RWPE2 (cell line): ENCODE data around the gene NDUFAF4.

Experiments
- ATAC-seq: fragments of 200-7000 bp; cut with Tn5 transposase; 3 replicates; pipeline ENCODE4 v1.9.1; 2021; ENCODE audit warnings: low read depth
- DNase-seq: peaks from one replicate; pipeline ENCODE4 v3.0.0-alpha.2; 2020; ENCODE audit warnings: low spot score
- H3K27ac ChIP-seq: fragments of 450-650 bp; 2 replicates; pipeline ENCODE4 v1.5.1; 2017; ENCODE audit warnings: mild to moderate bottlenecking; ENCODE audit not compliant: poor library complexity, severe bottlenecking
- H3K27me3 ChIP-seq: fragments of 250-450 bp; sonication (Bioruptor Pico); 2 replicates; pipeline ENCODE4 v1.5.1; 2021; ENCODE audit warnings: mild to moderate bottlenecking, moderate library complexity; ENCODE audit not compliant: insufficient read depth, poor library complexity, severe bottlenecking
- H3K36me3 ChIP-seq: fragments of 250-450 bp; sonication (Bioruptor Pico); 2 replicates; pipeline ENCODE4 v1.5.1; 2020; ENCODE audit warnings: low read depth, mild to moderate bottlenecking, moderate library complexity
- H3K4me1 ChIP-seq: fragments of 250-450 bp; sonication (Bioruptor Pico); 2 replicates; pipeline ENCODE4 v1.5.1; 2021; ENCODE audit warnings: mild to moderate bottlenecking, moderate library complexity; ENCODE audit not compliant: insufficient read depth, poor library complexity, severe bottlenecking
- H3K4me3 ChIP-seq: fragments of 250-450 bp; sonication (Bioruptor Pico); 2 replicates; pipeline ENCODE4 v1.5.1; 2021; ENCODE audit warnings: mild to moderate bottlenecking, moderate library complexity; ENCODE audit not compliant: severe bottlenecking
- H3K9me3 ChIP-seq: fragments of 250-450 bp; sonication (Bioruptor Pico); 2 replicates; pipeline ENCODE4 v1.5.1; 2021; ENCODE audit warnings: mild to moderate bottlenecking, moderate library complexity; ENCODE audit not compliant: severe bottlenecking
- TF ChIP-seq, protein P1 (sequence below): fragments of 450-650 bp; IDR thresholded peaks from one replicate; pipeline ENCODE4 v1.5.1; 2017; ENCODE audit warnings: mild to moderate bottlenecking, moderate library complexity; ENCODE audit not compliant: poor library complexity, severe bottlenecking

Gene NDUFAF4

DNA sequence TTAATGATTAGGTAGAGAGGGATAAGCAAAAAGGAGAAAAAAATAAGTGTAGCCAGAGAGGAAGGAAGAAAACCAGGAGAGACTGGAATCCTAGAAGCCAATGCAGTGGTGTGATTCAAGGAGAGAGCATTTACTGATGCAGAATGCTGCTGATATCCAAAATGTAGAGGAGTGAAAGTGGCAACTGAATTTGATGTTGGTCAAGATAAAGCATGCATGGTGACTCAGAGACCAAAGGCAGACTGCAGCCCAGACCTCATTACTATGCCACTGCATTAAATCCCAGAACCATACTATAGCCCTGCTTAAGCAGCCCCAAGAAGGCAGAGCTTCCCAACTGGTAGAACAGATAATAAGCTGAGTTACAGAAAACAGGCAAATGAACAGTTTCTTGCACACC, 42.6 kb upstream of the NDUFAF4 start:
- TF ChIP-seq, protein P1, sequence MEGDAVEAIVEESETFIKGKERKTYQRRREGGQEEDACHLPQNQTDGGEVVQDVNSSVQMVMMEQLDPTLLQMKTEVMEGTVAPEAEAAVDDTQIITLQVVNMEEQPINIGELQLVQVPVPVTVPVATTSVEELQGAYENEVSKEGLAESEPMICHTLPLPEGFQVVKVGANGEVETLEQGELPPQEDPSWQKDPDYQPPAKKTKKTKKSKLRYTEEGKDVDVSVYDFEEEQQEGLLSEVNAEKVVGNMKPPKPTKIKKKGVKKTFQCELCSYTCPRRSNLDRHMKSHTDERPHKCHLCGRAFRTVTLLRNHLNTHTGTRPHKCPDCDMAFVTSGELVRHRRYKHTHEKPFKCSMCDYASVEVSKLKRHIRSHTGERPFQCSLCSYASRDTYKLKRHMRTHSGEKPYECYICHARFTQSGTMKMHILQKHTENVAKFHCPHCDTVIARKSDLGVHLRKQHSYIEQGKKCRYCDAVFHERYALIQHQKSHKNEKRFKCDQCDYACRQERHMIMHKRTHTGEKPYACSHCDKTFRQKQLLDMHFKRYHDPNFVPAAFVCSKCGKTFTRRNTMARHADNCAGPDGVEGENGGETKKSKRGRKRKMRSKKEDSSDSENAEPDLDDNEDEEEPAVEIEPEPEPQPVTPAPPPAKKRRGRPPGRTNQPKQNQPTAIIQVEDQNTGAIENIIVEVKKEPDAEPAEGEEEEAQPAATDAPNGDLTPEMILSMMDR, result no peak
- DNase-seq, result no peak
- no peak overlapping the region for H3K4me3 ChIP-seq
- H3K27me3 ChIP-seq, result peaks cover 11% of the 10 kb centered on the region
- H3K27ac ChIP-seq, result no peak overlapping the region
- ATAC-seq, result 0 out of 3 replicates have a peak, but pooled peaks have one; percentile 19
- H3K9me3 ChIP-seq, result no peaks in the 10 kb centered on the region
- H3K4me1 ChIP-seq, result peaks cover 12% of the 10 kb centered on the region
- no peaks in the 10 kb centered on the region for H3K36me3 ChIP-seq

DNA sequence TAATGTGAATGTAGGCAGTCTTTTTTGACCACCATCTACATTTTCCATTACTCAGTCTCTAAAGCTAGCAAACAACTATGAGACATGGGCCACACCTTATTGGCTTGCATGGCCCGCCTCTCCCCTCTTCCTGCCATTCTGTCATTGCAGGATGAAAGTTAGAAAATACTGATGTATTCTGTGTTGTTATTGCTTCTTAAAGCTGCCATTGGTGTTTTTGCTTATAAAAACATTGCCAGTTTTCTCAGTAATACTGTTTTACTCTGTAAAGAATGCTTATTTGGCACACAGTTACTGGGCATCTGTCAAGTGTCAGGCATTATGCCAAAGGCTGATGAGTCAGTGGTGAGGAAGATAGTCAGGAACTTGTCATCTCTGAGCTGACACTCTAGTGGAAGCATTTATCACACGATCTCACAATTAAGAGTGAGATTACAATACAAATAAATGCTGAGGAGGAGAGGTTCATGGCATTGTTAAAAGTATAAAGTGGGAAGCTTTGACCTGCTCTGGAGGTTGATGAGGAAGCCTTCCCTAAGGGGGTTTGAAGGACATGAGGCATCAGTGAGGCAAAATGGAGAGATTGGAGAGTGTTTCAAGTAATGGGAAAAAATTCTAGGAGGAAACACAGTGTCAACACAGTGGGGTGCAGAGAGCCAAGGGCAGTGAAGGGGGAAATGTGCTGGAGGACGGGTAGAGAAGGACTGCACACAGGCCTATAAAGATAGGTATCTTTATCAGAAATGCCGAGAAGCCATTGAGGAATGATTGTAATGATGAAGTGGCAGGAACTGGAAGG, 41.5 kb upstream of the NDUFAF4 start:
- DNase-seq, result peak; percentile 51
- no peak overlapping the region for H3K27ac ChIP-seq

DNA sequence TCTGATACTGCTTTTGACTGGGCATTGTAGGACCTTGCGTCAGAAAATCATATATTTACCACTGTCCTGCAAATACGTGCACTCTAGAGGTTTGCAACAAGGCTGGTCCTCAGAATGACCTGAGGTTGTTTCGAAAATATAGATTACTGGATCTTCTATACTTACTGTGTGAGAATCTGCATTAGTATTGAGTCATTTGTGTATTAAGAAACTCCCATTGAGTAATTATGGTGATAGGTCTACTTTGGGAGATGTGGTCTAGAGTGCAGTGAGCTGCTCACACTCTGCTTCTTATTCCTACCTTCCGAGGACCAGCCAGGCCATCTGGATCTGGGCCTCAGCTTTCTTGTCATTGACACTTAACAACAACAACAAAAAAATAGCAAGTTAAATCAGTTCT, 36.4 kb upstream of the NDUFAF4 start:
- Histone ChIP-seq H3K36me3 (no peaks in the 10 kb centered on the region), H3K27ac (no peak overlapping the region), H3K9me3 (no peaks in the 10 kb centered on the region), H3K4me1 (peaks cover 6% of the 10 kb centered on the region), H3K4me3 (no peak overlapping the region), H3K27me3 (peaks cover 27% of the 10 kb centered on the region)
- TF ChIP-seq, protein P1, result no peak
- ATAC-seq, result no peak
- no peak for DNase-seq

More for the DNA sequence above, 41.5 kb upstream of the NDUFAF4 start:
- H3K27me3 ChIP-seq, result peaks cover 6% of the 10 kb centered on the region
- peaks cover 12% of the 10 kb centered on the region for H3K4me1 ChIP-seq
- H3K9me3 ChIP-seq, result no peaks in the 10 kb centered on the region
- no peaks in the 10 kb centered on the region for H3K36me3 ChIP-seq
- H3K4me3 ChIP-seq, result no peak overlapping the region
- peak; percentile 88 for ATAC-seq
- TF ChIP-seq, protein P1, result no peak

DNA sequence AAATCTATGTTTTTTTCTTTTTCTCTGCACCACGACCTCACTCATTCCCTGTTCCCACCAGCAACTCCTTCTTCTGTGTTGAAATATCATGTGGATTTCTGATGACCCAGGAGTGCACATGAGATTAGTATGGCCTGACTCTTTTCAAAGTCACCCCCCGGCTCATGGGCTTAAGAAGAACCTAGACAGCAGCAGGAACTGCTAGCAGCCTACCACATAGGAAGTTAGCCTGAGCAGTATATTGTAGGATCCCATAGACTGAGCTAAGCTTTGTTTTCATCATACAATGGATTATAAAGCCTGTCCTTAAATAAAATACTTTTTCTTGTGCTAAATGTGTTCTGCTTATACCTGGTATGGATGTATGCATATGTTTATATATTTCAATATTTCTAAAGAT, 33.5 kb upstream of the NDUFAF4 start:
- TF ChIP-seq, protein P1, result no peak
- Histone ChIP-seq H3K27me3 (peaks cover 49% of the 10 kb centered on the region), H3K27ac (no peak overlapping the region), H3K4me3 (no peak overlapping the region), H3K9me3 (no peaks in the 10 kb centered on the region), H3K36me3 (no peaks in the 10 kb centered on the region), H3K4me1 (no peaks in the 10 kb centered on the region)
- DNase-seq (no peak), ATAC-seq (no peak)

DNA sequence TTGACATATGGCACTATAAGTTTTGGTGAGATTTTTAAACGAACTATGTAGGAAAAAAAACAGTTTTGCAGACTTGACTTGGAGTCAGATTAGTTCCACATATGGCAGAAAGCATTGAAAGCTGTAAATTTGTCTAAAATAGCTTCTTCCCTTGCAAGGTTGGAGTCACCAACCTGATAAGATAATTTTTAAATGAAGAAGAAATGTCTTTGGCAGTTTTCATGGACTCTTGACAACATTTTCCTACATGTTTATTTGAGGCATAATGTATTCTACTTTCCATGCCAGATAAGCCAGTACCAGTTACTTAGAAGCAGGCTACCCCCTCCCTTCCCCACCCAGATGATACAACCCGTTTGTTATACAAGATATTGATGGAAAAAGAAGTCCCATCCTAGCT, 32.0 kb upstream of the NDUFAF4 start:
- TF ChIP-seq, protein P1, result no peak
- ATAC-seq, result no peak
- no peak for DNase-seq
- peaks cover 63% of the 10 kb centered on the region for H3K27me3 ChIP-seq
- H3K36me3 ChIP-seq, result no peaks in the 10 kb centered on the region
- no peaks in the 10 kb centered on the region for H3K4me1 ChIP-seq
- no peak overlapping the region for H3K4me3 ChIP-seq
- H3K27ac ChIP-seq, result no peak overlapping the region
- H3K9me3 ChIP-seq, result no peaks in the 10 kb centered on the region
